H9 (cell line): ENCODE measurements around the gene PTAR1. TPM values are rescaled to one million over a fixed set of nuclear protein-coding genes. Genes with fewer than 3 reads are reported as not detected.

Experiments
- DNase-seq: peaks from one replicate; pipeline ENCODE4 v3.0.0-alpha.2; 2017
- H2AFZ ChIP-seq: one replicate; pipeline ENCODE4 v1.6.1; 2013; ENCODE audit warnings: mild to moderate bottlenecking, low read length, control low read depth, moderate library complexity
- H2AK5ac ChIP-seq: 2 replicates; pipeline ENCODE4 v1.6.1; 2013; ENCODE audit warnings: low read length, control low read depth, mixed read lengths; ENCODE audit not compliant: insufficient read length
- H2BK120ac ChIP-seq: one replicate; pipeline ENCODE4 v1.6.1; 2013; ENCODE audit warnings: low read depth, mild to moderate bottlenecking, low read length, control low read depth, inconsistent platforms; ENCODE audit not compliant: poor library complexity, severe bottlenecking
- H2BK12ac ChIP-seq: 2 replicates; pipeline ENCODE4 v1.6.1; 2013; ENCODE audit warnings: low read length, control low read depth, mixed read lengths, low read depth; ENCODE audit not compliant: insufficient read length
- H2BK15ac ChIP-seq: 2 replicates; pipeline ENCODE4 v1.6.1; 2013; ENCODE audit warnings: low read depth, low read length, control low read depth
- H2BK20ac ChIP-seq: one replicate; pipeline ENCODE4 v1.6.1; 2013; ENCODE audit warnings: low read depth, mild to moderate bottlenecking, low read length, control low read depth, inconsistent platforms; ENCODE audit not compliant: poor library complexity, severe bottlenecking
- H2BK5ac ChIP-seq: 2 replicates; pipeline ENCODE4 v1.6.1; 2013; ENCODE audit warnings: low read length, control low read depth, mixed read lengths; ENCODE audit not compliant: insufficient read length
- H3K14ac ChIP-seq: 2 replicates; pipeline ENCODE4 v1.6.1; 2013; ENCODE audit warnings: low read length, control low read depth; ENCODE audit not compliant: insufficient read depth
- H3K18ac ChIP-seq: 2 replicates; pipeline ENCODE4 v1.6.1; 2013; ENCODE audit warnings: low read depth, mild to moderate bottlenecking, mixed read lengths, low read length, control low read depth; ENCODE audit not compliant: insufficient read length
- H3K23ac ChIP-seq: 2 replicates; pipeline ENCODE4 v1.6.1; 2013; ENCODE audit warnings: low read length, control low read depth, mixed read lengths, low read depth; ENCODE audit not compliant: insufficient read length
- H3K23me2 ChIP-seq: 2 replicates; pipeline ENCODE4 v1.6.1; 2013; ENCODE audit warnings: low read depth, mild to moderate bottlenecking, mixed read lengths, low read length, control low read depth; ENCODE audit not compliant: insufficient read length, poor library complexity, severe bottlenecking
- H3K27ac ChIP-seq: 2 replicates; pipeline ENCODE4 v1.5.1; 2013; ENCODE audit warnings: low read length, control low read depth, mixed read lengths, low read depth; ENCODE audit not compliant: insufficient read length
- H3K27me3 ChIP-seq: 2 replicates; pipeline ENCODE4 v1.6.1; 2013; ENCODE audit warnings: low read length, control low read depth, inconsistent platforms; ENCODE audit not compliant: insufficient read depth
- H3K4ac ChIP-seq: 2 replicates; pipeline ENCODE4 v1.6.1; 2013; ENCODE audit warnings: low read depth, mild to moderate bottlenecking, control low read depth, inconsistent platforms, low read length, moderate library complexity
- H3K4me1 ChIP-seq: 2 replicates; pipeline ENCODE4 v1.6.1; 2013; ENCODE audit warnings: low read length, control low read depth, inconsistent platforms; ENCODE audit not compliant: insufficient read depth
- H3K4me2 ChIP-seq: 2 replicates; pipeline ENCODE4 v1.6.1; 2013; ENCODE audit warnings: low read length, control low read depth, mixed read lengths; ENCODE audit not compliant: insufficient read length, insufficient read depth
- H3K56ac ChIP-seq: 2 replicates; pipeline ENCODE4 v1.6.1; 2013; ENCODE audit warnings: low read depth, mild to moderate bottlenecking, mixed read lengths, low read length, control low read depth; ENCODE audit not compliant: insufficient read length
- H3K79me1 ChIP-seq: 2 replicates; pipeline ENCODE4 v1.6.1; 2013; ENCODE audit warnings: low read depth, mild to moderate bottlenecking, moderate library complexity, low read length, control low read depth, inconsistent platforms; ENCODE audit not compliant: insufficient read depth, poor library complexity, severe bottlenecking
- H3K79me2 ChIP-seq: 2 replicates; pipeline ENCODE4 v1.6.1; 2013; ENCODE audit warnings: low read length, control low read depth, inconsistent platforms; ENCODE audit not compliant: insufficient read depth
- H3K9ac ChIP-seq: 2 replicates; pipeline ENCODE4 v1.6.1; 2013; ENCODE audit warnings: low read length, control low read depth, mixed read lengths; ENCODE audit not compliant: insufficient read length; ENCODE audit errors: extremely low read depth
- H3K9me3 ChIP-seq: one replicate; pipeline ENCODE4 v1.6.1; 2013; ENCODE audit warnings: low read depth, low read length, inconsistent platforms; ENCODE audit not compliant: control insufficient read depth
- H3T11ph ChIP-seq: one replicate; pipeline ENCODE4 v1.6.1; 2013; ENCODE audit warnings: mild to moderate bottlenecking, low read length, control low read depth, inconsistent platforms
- H4K20me1 ChIP-seq: one replicate; pipeline ENCODE4 v1.6.1; 2013; ENCODE audit not compliant: control insufficient read depth, insufficient read length, insufficient read depth
- H4K5ac ChIP-seq: 2 replicates; pipeline ENCODE4 v1.6.1; 2013; ENCODE audit warnings: low read depth, mild to moderate bottlenecking, mixed read lengths, low read length, control low read depth; ENCODE audit not compliant: insufficient read length
- H4K8ac ChIP-seq: replicated peaks from 2 replicates; pipeline ENCODE4 v1.6.1; 2013; ENCODE audit warnings: low read length, control low read depth, mixed read lengths, low read depth; ENCODE audit not compliant: insufficient read length
- H4K91ac ChIP-seq: 2 replicates; pipeline ENCODE4 v1.6.1; 2013; ENCODE audit warnings: low read depth, mild to moderate bottlenecking, moderate library complexity, mixed read lengths, low read length, control low read depth; ENCODE audit not compliant: insufficient read length
- H3K27ac Mint-ChIP-seq, 3 experiments: 2 replicates in 2 of 3; 3 replicates in 1 of 3; pipeline ENCODE4 v1.8.0; 2020 to 2021; ENCODE audit warnings: mixed read lengths in 3 of 3, mild to moderate bottlenecking in 1 of 3, moderate library complexity in 1 of 3
- H3K27me3 Mint-ChIP-seq: 2 replicates; pipeline ENCODE4 v1.8.0; 2021; ENCODE audit warnings: low read depth, mild to moderate bottlenecking, moderate library complexity, mixed read lengths
- H3K36me3 Mint-ChIP-seq, 3 experiments: 2 replicates in 2 of 3; 3 replicates in 1 of 3; pipeline ENCODE4 v1.8.0; 2020 to 2021; ENCODE audit warnings: low read depth in 3 of 3, mixed read lengths in 3 of 3; ENCODE audit not compliant: insufficient read depth in 1 of 3
- H3K4me1 Mint-ChIP-seq, 2 experiments: 2 replicates each; pipeline ENCODE4 v1.8.0; 2020; ENCODE audit warnings: mixed read lengths in 2 of 2
- H3K4me3 Mint-ChIP-seq, 2 experiments: 2 replicates in 1 of 2; 3 replicates in 1 of 2; pipeline ENCODE4 v1.8.0; 2020 to 2021; ENCODE audit warnings: mild to moderate bottlenecking in 2 of 2, mixed read lengths in 2 of 2, moderate library complexity in 1 of 2
- H3K9me3 Mint-ChIP-seq, 2 experiments: 2 replicates in 1 of 2; 3 replicates in 1 of 2; pipeline ENCODE4 v1.8.0; 2020; ENCODE audit warnings: mild to moderate bottlenecking in 2 of 2, mixed read lengths in 2 of 2, moderate library complexity in 1 of 2
- CTCF ChIP-seq: fragments of 200-600 bp; sonication (generic); conservative IDR thresholded peaks from 3 replicates; pipeline ENCODE4 v1.8.0; 2021; ENCODE audit warnings: antibody characterized with exemption, mild to moderate bottlenecking
- WGBS: extraction: QIAGEN DNeasy Blood & Tissue Kit; methylation state at CpG from one replicate; pipeline ENCODE4 v1.1.7; 2013; ENCODE audit warnings: missing lambda C conversion rate, low lambda C conversion rate, mixed read lengths; ENCODE audit not compliant: insufficient read length; ENCODE audit errors: extremely low coverage; 5-methylcytosine and 5-hydroxymethylcytosine counted together
- long read RNA-seq: library from polyadenylated mRNA; unstranded; transcript quantifications from one replicate; pipeline ENCODE4 v2.0.0, GENCODE V29; 2020
- total RNA-seq: library from RNA; stranded (reverse); gene quantifications from 2 replicates; pipeline ENCODE4 v1.2.1, GENCODE V29; 2021

Gene PTAR1
- total RNA-seq: 112 and 117 TPM in 2 replicates
- long read RNA-seq, full-length matches to known transcripts: 23 of 80 reads
- long read RNA-seq, partial matches to known transcripts: 27 of 80 reads
- long read RNA-seq, other reads (novel, unspliced or antisense): 30 of 80 reads

GRCh38 chr9:69759421-69760277 lies at the start of gene PTAR1:
Gene PTAR1 (minus strand): TSS chr9:69760011. CDS start chr9:69759938, 73 bp downstream.
- no peaks in the 10 kb centered on the region for H3K27me3 ChIP-seq
- Mint-ChIP-seq H3K4me1 (peaks cover 51 to 68% of the 10 kb centered on the region in 2 experiments), H3K4me3 (peak within 1 kb of the TSS; percentile 93 to 96), H3K36me3 (peaks cover 3 to 32% (median 20%) of the 10 kb centered on the region in 3 experiments; a peak in 5 of 7 replicates), H3K27me3 (no peaks in the 10 kb centered on the region), H3K9me3 (no peaks in the 10 kb centered on the region), H3K27ac (peak within 1 kb of the TSS; percentile 96 to 99 (median 99))
- peak within 1 kb of the TSS; percentile 21 for H3K27ac ChIP-seq
- H4K91ac ChIP-seq: no peak within 1 kb of the TSS
- peak within 1 kb of the TSS; percentile 37 for H3K4me2 ChIP-seq
- no peaks in the 10 kb centered on the region for H3K9me3 ChIP-seq
- H2BK120ac ChIP-seq: no peak within 1 kb of the TSS
- no peak within 1 kb of the TSS for H2BK20ac ChIP-seq
- H4K8ac ChIP-seq: no peak within 1 kb of the TSS
- H2AFZ ChIP-seq: no peak within 1 kb of the TSS
- H3K4ac ChIP-seq: no peak within 1 kb of the TSS; the same call in 1 of the 2 replicates
- H2BK12ac ChIP-seq: no peak within 1 kb of the TSS
- H4K5ac ChIP-seq: no peak within 1 kb of the TSS
- H3K79me1 ChIP-seq: no peaks in the 10 kb centered on the region
- H2BK15ac ChIP-seq: no peak within 1 kb of the TSS
- H4K20me1 ChIP-seq: no peaks in the 10 kb centered on the region
- no peak for TF ChIP-seq CTCF
- H3K23me2 ChIP-seq: peaks cover 6% of the 10 kb centered on the region
- H3T11ph ChIP-seq: no peak within 1 kb of the TSS
- no peak within 1 kb of the TSS for H2BK5ac ChIP-seq
- no peak within 1 kb of the TSS for H3K23ac ChIP-seq
- DNase-seq: peak; percentile 89
- H3K56ac ChIP-seq: no peak within 1 kb of the TSS
- peak within 1 kb of the TSS; percentile 66; the same call in 1 of the 2 replicates for H3K14ac ChIP-seq
- peak within 1 kb of the TSS; percentile 42 for H3K18ac ChIP-seq
- peaks cover 27% of the 10 kb centered on the region for H3K79me2 ChIP-seq
- 0 out of 2 replicates have a peak, but pooled peaks cover 3% of the 10 kb centered on the region for H3K4me1 ChIP-seq
- H2AK5ac ChIP-seq: no peak within 1 kb of the TSS
- peak within 1 kb of the TSS; percentile 48 for H3K9ac ChIP-seq
- no CpG with 5 or more reads among the region's 98 CpGs for WGBS
